ENCODE data around the gene PEX5. TPM values are rescaled to one million over a fixed set of nuclear protein-coding genes. Genes with fewer than 3 reads are reported as not detected.

The PEX5 gene
- total RNA-seq, 1 donor, result 25.9 TPM

DNA sequence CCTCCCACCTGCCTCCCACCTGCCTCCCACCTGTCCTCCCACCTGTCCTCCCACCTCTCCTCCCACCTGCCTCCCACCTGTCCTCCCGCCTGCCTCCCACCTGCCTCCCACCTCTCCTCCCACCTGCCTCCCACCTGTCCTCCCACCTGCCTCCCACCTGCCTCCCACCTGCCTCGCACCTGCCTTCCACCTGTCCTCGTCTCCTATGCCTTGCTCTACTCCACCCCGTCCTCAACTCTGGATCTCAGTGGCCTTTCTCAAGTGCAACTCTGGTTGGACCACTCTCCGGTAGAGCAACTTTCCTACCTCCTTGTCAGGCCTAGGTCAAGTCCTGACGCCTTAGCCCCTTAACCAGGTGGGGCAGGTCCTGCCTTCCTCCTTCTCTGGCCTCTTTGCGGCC is 29.3 kb upstream of the PEX5 start:
- DNase-seq (ENCODE audit: low read depth), result no peak
- H3K4me3 ChIP-seq (ENCODE audit: low read depth, low read length), result no peak overlapping the region
- TF ChIP-seq, protein P1, sequence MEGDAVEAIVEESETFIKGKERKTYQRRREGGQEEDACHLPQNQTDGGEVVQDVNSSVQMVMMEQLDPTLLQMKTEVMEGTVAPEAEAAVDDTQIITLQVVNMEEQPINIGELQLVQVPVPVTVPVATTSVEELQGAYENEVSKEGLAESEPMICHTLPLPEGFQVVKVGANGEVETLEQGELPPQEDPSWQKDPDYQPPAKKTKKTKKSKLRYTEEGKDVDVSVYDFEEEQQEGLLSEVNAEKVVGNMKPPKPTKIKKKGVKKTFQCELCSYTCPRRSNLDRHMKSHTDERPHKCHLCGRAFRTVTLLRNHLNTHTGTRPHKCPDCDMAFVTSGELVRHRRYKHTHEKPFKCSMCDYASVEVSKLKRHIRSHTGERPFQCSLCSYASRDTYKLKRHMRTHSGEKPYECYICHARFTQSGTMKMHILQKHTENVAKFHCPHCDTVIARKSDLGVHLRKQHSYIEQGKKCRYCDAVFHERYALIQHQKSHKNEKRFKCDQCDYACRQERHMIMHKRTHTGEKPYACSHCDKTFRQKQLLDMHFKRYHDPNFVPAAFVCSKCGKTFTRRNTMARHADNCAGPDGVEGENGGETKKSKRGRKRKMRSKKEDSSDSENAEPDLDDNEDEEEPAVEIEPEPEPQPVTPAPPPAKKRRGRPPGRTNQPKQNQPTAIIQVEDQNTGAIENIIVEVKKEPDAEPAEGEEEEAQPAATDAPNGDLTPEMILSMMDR (IDR thresholded peaks at IDR 0.05; ENCODE audit: insufficient read depth, low read depth, low read length), result no peak

DNA sequence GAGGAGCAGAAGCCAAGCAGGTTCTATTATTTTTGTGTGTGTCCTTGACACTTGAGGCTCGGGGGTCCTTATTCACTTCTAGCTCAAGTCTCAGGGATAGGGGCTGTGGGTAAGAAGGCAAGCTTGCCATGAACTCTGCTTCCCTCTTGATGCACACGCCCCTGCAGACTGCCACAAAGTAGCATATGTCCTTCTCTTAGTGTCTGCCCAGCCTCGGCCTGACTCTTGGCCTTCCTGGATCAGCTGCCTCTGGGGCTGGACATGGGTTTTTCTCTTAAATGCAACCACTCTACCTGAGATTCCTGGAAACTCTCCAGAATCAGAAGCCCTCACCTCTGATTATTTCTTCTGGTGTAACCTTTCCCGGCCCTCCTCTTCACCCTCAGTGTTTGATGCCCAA is 28.2 kb upstream of the PEX5 start:
- DNase-seq (ENCODE audit: low read depth), result no peak
- TF ChIP-seq, protein P1 (IDR thresholded peaks at IDR 0.05; ENCODE audit: insufficient read depth, low read depth, low read length), result no peak
- H3K4me3 ChIP-seq (ENCODE audit: low read depth, low read length), result no peak overlapping the region

DNA sequence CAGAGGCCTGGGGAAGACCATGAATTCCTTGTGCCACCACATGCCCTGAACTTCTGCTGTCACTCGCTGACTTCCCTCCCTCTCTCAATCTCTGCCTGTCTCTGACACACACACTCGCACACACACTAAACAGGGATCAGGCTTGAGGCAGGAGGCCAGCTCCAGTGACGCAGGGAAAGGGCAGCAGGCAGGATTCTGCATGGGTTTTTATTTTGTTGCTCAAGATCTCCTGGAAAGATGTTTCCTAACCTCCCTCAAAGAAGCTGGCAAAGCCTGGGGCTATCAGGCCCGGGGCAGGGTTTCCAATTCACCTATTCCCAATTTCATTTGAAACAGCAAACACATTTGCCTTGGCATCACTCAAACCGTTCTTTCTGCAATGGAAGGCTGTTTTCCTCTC is 27.7 kb upstream of the PEX5 start:
- no peak overlapping the region for H3K4me3 ChIP-seq (ENCODE audit: low read depth, low read length)
- peak; percentile 79 for DNase-seq (ENCODE audit: low read depth)
- TF ChIP-seq, protein P1 (IDR thresholded peaks at IDR 0.05; ENCODE audit: insufficient read depth, low read depth, low read length), result no peak

DNA sequence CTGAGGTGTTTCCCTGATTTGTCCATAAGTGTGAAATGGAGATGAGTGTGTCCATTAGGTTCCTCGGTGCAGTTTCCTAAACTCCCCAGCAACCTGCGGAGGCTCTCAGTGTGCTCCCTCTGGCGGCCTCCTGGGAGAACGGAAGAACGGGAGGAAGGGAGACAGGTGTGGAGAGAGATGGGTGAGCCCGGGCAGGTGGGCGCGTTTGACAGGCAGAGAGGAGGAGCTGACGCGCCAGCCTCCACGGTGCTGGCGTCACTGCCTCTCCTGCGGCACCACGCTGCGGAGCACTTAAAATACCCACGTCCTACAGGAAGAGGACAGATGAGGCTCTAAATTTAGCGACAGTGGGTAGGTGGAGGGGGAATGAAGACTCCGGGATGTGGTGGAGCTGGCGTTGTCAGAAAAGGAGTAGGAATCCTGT is 26.8 kb upstream of the PEX5 start:
- TF ChIP-seq, protein P1 (IDR thresholded peaks at IDR 0.05; ENCODE audit: insufficient read depth, low read depth, low read length), result peak; percentile 61
- DNase-seq (ENCODE audit: low read depth), result peak; percentile 24
- no peak overlapping the region for H3K4me3 ChIP-seq (ENCODE audit: low read depth, low read length)

DNA sequence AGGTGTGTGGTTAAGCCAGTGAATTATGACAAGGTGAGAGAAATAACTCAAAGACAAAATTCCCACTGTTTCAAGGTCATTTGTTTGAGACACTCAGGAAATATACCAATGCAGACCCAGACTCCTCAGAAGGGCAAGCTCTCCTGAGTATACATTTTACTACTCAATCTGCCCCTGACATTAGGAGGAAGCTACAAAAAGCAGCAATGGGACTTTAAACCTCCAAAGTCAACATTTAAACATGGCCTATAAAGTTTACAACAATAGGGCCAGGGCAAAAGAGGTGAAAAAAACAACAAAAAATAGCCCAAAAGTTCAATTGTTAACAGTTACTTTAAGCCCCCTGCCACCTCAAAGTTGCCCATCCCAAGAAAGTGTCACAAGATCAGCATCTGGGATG is 19.5 kb upstream of the PEX5 start:
- DNase-seq (ENCODE audit: low read depth), result no peak
- TF ChIP-seq, protein P1 (IDR thresholded peaks at IDR 0.05; ENCODE audit: insufficient read depth, low read depth, low read length), result no peak
- no peak overlapping the region for H3K4me3 ChIP-seq (ENCODE audit: low read depth, low read length)

DNA sequence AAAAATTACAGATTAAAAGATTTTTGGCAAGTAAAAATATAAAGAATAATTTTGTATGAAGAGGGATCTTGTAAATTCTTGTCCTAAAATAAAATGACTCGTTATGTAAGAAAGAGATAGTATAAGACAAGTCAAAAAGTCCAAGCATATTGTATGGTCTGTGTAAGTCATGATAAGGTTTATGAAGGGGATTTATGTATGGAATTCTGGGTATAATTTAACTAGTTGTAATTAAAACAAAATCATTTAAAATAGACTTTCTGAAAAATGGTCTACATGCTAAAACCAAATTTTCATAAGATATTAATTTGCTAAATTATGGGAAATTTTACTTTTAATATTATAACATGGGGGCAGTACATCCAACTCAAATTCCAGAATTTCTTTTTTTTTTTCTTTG is 17.6 kb upstream of the PEX5 start:
- no peak for DNase-seq (ENCODE audit: low read depth)
- TF ChIP-seq, protein P1 (IDR thresholded peaks at IDR 0.05; ENCODE audit: insufficient read depth, low read depth, low read length), result no peak
- H3K4me3 ChIP-seq (ENCODE audit: low read depth, low read length), result no peak overlapping the region

DNA sequence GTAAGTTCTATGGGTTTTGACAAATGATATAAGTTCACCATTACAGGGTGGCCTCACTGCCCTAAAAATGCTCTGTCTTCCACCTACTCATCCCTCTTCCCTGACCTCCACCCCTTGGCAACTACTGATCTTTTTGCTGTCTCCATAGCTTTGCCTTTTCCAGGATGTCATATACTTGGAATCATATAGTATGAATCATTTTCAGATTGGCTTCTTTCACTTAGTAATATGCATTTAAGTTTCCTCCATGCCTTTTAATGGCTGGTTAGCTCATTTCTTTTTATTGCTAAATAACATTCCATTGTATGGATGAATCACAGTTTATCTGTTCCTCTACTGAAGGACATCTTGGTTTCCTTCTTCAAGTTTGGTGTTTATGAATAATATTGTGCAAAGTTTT is 14.0 kb upstream of the PEX5 start:
- no peak overlapping the region for H3K4me3 ChIP-seq (ENCODE audit: low read depth, low read length)
- TF ChIP-seq, protein P1 (IDR thresholded peaks at IDR 0.05; ENCODE audit: insufficient read depth, low read depth, low read length), result no peak
- DNase-seq (ENCODE audit: low read depth), result peak; percentile 24

Data from fibroblast of villous mesenchyme (primary cell).